GM10266 (cell line): ENCODE measurements around the gene EGFL6.

Experiments
- DNase-seq: peaks from one replicate; pipeline ENCODE4 v3.0.0; 2012; ENCODE audit errors: extremely low spot score
- TF ChIP-seq, protein P1 (sequence below): IDR thresholded peaks from 2 replicates; pipeline ENCODE4 v1.5.1; 2012; ENCODE audit warnings: mild to moderate bottlenecking, low read depth; ENCODE audit not compliant: control insufficient read depth, insufficient read depth; ENCODE audit errors: missing control alignments

Gene EGFL6

GRCh38 chrX:13538414-13538813 is 31.0 kb upstream of the EGFL6 start:
- TF ChIP-seq, protein P1, sequence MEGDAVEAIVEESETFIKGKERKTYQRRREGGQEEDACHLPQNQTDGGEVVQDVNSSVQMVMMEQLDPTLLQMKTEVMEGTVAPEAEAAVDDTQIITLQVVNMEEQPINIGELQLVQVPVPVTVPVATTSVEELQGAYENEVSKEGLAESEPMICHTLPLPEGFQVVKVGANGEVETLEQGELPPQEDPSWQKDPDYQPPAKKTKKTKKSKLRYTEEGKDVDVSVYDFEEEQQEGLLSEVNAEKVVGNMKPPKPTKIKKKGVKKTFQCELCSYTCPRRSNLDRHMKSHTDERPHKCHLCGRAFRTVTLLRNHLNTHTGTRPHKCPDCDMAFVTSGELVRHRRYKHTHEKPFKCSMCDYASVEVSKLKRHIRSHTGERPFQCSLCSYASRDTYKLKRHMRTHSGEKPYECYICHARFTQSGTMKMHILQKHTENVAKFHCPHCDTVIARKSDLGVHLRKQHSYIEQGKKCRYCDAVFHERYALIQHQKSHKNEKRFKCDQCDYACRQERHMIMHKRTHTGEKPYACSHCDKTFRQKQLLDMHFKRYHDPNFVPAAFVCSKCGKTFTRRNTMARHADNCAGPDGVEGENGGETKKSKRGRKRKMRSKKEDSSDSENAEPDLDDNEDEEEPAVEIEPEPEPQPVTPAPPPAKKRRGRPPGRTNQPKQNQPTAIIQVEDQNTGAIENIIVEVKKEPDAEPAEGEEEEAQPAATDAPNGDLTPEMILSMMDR: no peak
- no peak for DNase-seq

GRCh38 chrX:13540602-13541001 is 28.8 kb upstream of the EGFL6 start:
- TF ChIP-seq, protein P1: no peak
- DNase-seq: no peak

DNA sequence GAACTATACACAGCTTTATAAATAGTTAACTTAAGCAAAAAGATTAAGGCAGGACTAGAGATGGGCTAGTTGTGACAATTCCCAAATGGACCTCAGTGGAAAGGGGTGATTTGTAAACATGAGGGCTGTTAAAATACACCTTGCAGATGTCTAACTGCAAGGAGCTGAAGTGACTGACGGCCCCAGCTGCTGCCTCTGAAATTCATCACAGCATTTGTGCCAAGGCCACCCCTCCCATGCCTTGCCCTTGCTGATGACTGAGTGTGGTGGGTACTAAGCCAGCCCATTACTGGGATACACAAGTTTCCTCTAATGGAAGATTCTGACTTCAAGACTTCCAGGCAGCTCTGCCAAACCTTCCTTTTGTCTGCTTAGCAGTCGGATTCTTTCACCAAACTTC is 23.7 kb upstream of the EGFL6 start:
- TF ChIP-seq, protein P1: no peak
- DNase-seq: no peak

DNA sequence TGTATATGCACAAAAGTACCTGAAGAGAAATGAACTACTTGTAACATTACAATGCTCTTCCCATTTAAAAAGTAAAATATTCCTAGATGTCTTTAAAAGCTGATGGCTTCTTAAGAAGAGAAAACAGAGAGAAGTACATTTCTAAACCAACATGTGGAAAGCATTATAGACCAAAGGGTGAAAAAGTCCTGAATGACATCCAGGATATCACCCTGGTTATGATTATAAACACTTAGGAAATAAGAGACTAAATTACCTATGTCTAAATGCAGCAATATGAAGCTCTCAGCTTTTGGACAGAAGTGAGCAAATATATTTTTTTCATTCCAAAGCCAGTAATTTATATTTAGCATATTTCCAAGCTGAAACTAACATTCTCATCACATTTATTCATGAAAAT is 21.7 kb upstream of the EGFL6 start:
- TF ChIP-seq, protein P1: no peak

DNA sequence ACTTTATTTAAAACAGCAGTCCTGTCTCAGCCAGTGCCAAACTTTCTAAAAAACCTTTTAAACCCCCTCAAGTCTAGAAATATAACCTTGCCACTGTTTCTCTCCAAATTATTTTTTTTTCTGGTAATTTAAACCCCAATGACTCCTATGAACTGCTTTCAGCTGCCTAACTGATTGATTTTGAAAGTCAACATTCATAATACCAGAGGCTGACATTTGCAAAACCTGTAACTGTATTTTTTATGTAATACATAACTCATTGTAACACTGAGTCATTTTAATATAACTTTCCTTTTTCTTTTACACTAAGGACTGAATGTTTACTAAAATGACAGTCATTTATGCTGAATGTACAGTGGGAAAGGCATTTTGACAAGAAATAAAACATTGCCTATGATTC is 19.1 kb upstream of the EGFL6 start:
- TF ChIP-seq, protein P1: no peak
- no peak for DNase-seq

More for the DNA sequence above, 21.7 kb upstream of the EGFL6 start:
- DNase-seq: no peak

DNA sequence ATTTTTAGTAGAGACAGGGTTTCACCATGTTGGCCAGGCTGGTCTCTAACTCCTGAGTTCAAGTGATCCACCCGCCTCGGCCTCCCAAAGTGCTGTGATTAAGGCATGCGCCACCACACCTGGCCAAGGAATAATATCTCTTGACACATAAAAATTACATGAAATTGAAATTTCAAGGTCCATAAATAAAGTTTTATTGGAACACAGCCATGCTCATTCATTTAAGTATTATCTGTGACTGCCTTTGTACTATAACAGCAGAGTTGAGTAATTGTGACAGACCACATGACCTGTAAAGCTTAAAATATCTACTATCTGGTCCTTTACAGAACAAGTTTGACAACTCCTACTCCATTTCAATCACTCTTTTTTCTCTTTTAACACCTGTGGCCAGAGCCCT is 17.8 kb upstream of the EGFL6 start:
- TF ChIP-seq, protein P1: no peak
- no peak for DNase-seq

DNA sequence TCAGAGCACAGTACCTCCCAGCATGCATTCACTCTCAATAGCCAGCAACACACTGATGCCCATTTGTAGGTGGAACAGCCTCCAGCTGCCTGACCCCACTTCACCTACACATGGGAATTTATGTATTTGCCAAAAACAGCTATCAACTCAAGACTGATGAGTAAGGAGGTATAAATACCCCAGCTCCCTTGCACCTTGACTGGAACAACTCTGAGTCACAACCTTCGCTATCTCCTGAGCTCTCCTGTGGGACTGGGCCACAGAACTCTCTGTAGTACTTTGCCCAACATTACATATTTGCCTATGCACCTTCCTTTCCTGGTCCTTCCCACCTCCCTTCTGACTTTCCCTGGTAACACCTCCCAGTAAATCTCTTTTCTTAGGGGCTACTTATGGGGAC is 16.5 kb upstream of the EGFL6 start:
- DNase-seq: no peak
- TF ChIP-seq, protein P1: no peak
